ENCODE data around the gene KRT86.
"Not testable (repeated sequence)": the region's sequence is repeated elsewhere in the genome, so short reads cannot be mapped to it uniquely, and the experiment has no call there.

The KRT86 gene

DNA sequence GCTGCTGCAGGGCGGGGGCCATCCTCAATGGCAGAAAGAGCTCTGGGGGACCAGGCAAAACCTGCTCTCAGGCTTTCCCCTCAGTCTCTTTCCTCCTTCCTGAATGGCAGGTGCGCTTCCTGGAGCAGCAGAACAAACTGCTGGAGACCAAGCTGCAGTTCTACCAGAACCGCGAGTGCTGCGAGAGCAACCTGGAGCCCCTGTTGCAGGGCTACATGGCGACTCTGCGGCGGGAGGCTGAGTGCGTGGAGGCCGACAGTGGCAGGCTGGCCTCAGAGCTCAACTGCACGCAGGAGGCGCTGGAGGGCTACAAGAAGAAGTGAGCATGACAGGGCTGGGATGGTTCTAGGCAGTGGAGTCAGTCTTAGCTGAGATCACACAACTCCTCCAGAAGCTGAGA, 69.7 kb downstream of the KRT86 start:
- Histone ChIP-seq H3K27me3 (no peaks in the 10 kb centered on the region), H3K4me3 (no peak overlapping the region), H3K4me1 (peaks cover 0 to 11% (median 5%) of the 10 kb centered on the region in 4 donors), H3K36me3 (no peaks in the 10 kb centered on the region), H3K9me3 (peaks cover 0 to 5% (median 0%) of the 10 kb centered on the region in 3 donors), H3K27ac (no peak overlapping the region)
- intact Hi-C loops (cut with DNase I; ENCODE audit: low total_unique reads), result no loop called here
- DNase-seq, result no peak
- TF ChIP-seq, protein P1, sequence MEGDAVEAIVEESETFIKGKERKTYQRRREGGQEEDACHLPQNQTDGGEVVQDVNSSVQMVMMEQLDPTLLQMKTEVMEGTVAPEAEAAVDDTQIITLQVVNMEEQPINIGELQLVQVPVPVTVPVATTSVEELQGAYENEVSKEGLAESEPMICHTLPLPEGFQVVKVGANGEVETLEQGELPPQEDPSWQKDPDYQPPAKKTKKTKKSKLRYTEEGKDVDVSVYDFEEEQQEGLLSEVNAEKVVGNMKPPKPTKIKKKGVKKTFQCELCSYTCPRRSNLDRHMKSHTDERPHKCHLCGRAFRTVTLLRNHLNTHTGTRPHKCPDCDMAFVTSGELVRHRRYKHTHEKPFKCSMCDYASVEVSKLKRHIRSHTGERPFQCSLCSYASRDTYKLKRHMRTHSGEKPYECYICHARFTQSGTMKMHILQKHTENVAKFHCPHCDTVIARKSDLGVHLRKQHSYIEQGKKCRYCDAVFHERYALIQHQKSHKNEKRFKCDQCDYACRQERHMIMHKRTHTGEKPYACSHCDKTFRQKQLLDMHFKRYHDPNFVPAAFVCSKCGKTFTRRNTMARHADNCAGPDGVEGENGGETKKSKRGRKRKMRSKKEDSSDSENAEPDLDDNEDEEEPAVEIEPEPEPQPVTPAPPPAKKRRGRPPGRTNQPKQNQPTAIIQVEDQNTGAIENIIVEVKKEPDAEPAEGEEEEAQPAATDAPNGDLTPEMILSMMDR (IDR thresholded peaks at IDR 0.05), result no peak

- H3K27me3 ChIP-seq; H3K27ac ChIP-seq; DNase-seq; H3K36me3 ChIP-seq; H3K4me3 ChIP-seq; intact Hi-C loops (cut with DNase I; ENCODE audit: low total_unique reads); H3K9me3 ChIP-seq: not testable (repeated sequence)
- peaks cover 0 to 11% (median 5%) of the 10 kb centered on the region in 4 donors for H3K4me1 ChIP-seq
Measured at GRCh38 chr12:52345041-52345440, 70.6 kb downstream of the KRT86 start.

DNA sequence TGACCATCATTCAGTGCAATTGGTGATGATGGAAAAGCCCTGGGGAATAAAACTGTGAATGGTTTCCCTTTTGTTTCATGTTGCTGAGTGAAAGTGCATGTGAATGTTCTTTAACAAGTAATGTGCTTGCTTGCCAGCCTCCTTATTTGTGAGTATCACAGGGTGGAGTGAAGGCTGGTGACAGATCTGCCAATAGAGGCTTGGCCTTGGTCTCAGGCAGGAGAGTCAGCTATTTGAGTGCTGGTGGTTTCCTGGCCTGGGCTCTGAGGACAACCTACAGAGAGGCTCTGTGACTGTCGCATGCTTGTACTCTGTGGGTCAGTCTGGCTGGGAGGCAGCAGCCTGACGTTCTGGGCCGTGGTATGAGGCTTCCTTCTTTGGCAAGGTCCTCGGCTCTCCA, 72.1 kb downstream of the KRT86 start:
- DNase-seq, result peak; percentile 25 to 67
- intact Hi-C loops (cut with DNase I; ENCODE audit: low total_unique reads), result no loop called here
- TF ChIP-seq, protein P1 (IDR thresholded peaks at IDR 0.05), result no peak
- H3K9me3 ChIP-seq, result peaks cover 0 to 5% (median 0%) of the 10 kb centered on the region in 3 donors
- peaks cover 0 to 19% (median 10%) of the 10 kb centered on the region in 4 donors for H3K4me1 ChIP-seq
- H3K27ac ChIP-seq, result peak overlapping the region in 1 of 2 donors; percentile 25
- H3K27me3 ChIP-seq, result no peaks in the 10 kb centered on the region
- H3K4me3 ChIP-seq, result no peak overlapping the region
- H3K36me3 ChIP-seq, result no peaks in the 10 kb centered on the region

GRCh38 chr12:52347016-52347415, 72.6 kb downstream of the KRT86 start:
- intact Hi-C loops (cut with DNase I; ENCODE audit: low total_unique reads), result no loop called here
- TF ChIP-seq, protein P1 (IDR thresholded peaks at IDR 0.05), result no peak
- no peaks in the 10 kb centered on the region for H3K27me3 ChIP-seq
- H3K9me3 ChIP-seq, result peaks cover 0 to 5% (median 0%) of the 10 kb centered on the region in 3 donors
- H3K4me3 ChIP-seq, result no peak overlapping the region
- peaks cover 0 to 24% (median 14%) of the 10 kb centered on the region in 4 donors for H3K4me1 ChIP-seq
- H3K27ac ChIP-seq, result peak overlapping the region in 1 of 2 donors; percentile 14
- H3K36me3 ChIP-seq, result no peaks in the 10 kb centered on the region
- peak in 1 of 2 donors; percentile 43 for DNase-seq

DNA sequence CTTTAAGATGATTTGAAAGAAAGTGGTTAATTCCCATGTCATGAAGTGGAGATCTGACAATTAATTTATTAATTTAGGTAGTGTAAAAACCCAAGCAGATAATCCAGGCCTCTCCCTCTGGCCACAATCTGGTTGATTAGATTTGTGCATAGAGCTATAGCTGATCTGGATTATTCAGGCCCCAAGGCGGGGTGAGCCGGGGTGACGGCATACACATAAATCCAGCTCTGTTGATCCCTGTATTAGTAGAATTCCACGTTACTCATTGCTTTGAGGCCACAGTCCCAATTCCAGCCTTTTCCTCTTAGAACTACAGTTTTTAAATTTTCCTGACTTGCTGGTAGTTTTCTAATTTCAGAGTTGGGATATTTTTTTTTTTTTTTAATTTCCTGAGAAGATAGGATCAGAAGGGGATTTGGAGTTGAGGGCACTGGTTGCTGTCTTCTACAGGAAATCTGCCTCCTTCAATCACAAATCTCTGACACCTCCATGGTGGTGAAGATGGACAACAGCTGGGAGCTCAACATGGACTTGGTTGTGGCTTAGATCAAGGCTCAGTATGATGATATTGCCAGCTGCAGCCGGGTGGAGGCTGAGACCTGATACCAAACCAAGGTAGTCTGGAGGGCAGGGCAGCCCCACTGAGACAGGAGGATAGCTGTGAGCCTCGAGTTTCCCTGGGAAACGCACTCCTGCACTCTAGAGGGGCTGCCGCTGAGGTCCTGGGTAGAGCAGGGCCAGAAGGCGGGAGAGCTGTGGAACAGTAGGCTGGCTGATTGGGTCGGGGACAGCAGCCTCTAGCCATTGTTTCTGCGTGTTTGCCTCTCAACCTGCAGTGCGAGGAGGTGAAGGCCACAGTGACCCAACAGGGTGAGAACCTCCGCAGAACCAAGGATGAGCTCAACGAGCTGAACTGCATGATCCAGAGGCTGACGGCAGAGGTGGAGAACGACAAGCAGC, 73.4 kb downstream of the KRT86 start:
- no peaks in the 10 kb centered on the region for H3K27me3 ChIP-seq
- H3K9me3 ChIP-seq, result peaks cover 0 to 5% (median 0%) of the 10 kb centered on the region in 3 donors
- TF ChIP-seq, protein P1 (IDR thresholded peaks at IDR 0.05), result no peak
- H3K4me3 ChIP-seq, result no peak overlapping the region
- intact Hi-C loops (cut with DNase I; ENCODE audit: low total_unique reads), result no loop called here
- H3K27ac ChIP-seq, result no peak overlapping the region
- DNase-seq, result peak in 1 of 2 donors; percentile 54
- peaks cover 0 to 28% (median 14%) of the 10 kb centered on the region in 4 donors for H3K4me1 ChIP-seq
- H3K36me3 ChIP-seq, result no peaks in the 10 kb centered on the region

DNA sequence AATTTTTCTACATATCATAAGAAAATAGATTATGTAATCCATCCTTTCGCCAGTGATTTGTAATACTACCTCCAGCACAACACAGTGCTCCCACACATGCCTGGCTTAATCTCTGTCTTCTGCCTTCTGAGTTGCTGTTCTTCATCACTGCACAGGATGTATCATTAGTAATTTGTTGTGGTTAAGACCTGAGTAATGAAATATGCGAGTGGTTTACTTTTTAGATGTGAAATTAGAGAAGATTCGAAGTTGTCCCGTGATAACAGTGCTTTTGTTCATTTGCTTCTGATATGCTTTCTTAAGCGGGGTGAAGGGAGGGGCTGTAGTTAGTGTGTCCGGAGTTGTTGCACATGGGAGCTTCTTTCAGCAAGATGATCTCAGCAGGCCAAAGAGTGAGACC, 74.8 kb downstream of the KRT86 start:
- Histone ChIP-seq H3K4me1 (peaks cover 0 to 28% (median 14%) of the 10 kb centered on the region in 4 donors), H3K27ac (no peak overlapping the region), H3K36me3 (no peaks in the 10 kb centered on the region), H3K9me3 (no peaks in the 10 kb centered on the region), H3K27me3 (no peaks in the 10 kb centered on the region), H3K4me3 (no peak overlapping the region)
- intact Hi-C loops (cut with DNase I; ENCODE audit: low total_unique reads), result no loop called here
- TF ChIP-seq, protein P1 (IDR thresholded peaks at IDR 0.05), result no peak
- peak in 1 of 2 donors; percentile 3 for DNase-seq
